ENCODE measurements around the gene PRPF8.

PRPF8 gene

GRCh38 chr17:1684378-1685189 is at the start of gene PRPF8:
Gene PRPF8 (minus strand): TSS chr17:1684867. CDS start chr17:1684571, 296 bp downstream.
- Mint-ChIP-seq H3K27ac (peak within 1 kb of the TSS; percentile 97 to 100), H3K9me3 (no peaks in the 10 kb centered on the region), H3K27me3 (no peaks in the 10 kb centered on the region), H3K4me3 (peak within 1 kb of the TSS; percentile 99 to 100), H3K4me1 (peaks cover 38% of the 10 kb centered on the region)
- peak; percentile 99 for ATAC-seq
- peak; percentile 97 to 99 for DNase-seq

- Mint-ChIP-seq H3K4me1 (peaks cover 33% of the 10 kb centered on the region), H3K4me3 (no peak overlapping the region), H3K27ac (no peak overlapping the region), H3K27me3 (no peaks in the 10 kb centered on the region), H3K9me3 (no peaks in the 10 kb centered on the region)
- ATAC-seq (no peak), DNase-seq (no peak)
Observed at GRCh38 chr17:1733759-1734158, 49.1 kb upstream of the PRPF8 start.

- no peaks in the 10 kb centered on the region for H3K27me3 Mint-ChIP-seq
- H3K9me3 Mint-ChIP-seq: no peaks in the 10 kb centered on the region
- no peak for DNase-seq
- H3K4me1 Mint-ChIP-seq: peaks cover 41% of the 10 kb centered on the region
- H3K27ac Mint-ChIP-seq: no peak overlapping the region
- no peak for ATAC-seq
- H3K4me3 Mint-ChIP-seq: no peak overlapping the region
Observed at GRCh38 chr17:1732833-1733321, 48.2 kb upstream of the PRPF8 start.

GRCh38 chr17:1732241-1732832 is 47.7 kb upstream of the PRPF8 start:
- Mint-ChIP-seq H3K9me3 (no peaks in the 10 kb centered on the region), H3K27me3 (no peaks in the 10 kb centered on the region), H3K27ac (no peak overlapping the region), H3K4me1 (peaks cover 45% of the 10 kb centered on the region), H3K4me3 (no peak overlapping the region)
- DNase-seq (no peak), ATAC-seq (no peak)

- H3K27ac Mint-ChIP-seq: no peak overlapping the region
- no peaks in the 10 kb centered on the region for H3K27me3 Mint-ChIP-seq
- no peak overlapping the region for H3K4me3 Mint-ChIP-seq
- peaks cover 43% of the 10 kb centered on the region for H3K4me1 Mint-ChIP-seq
- DNase-seq (no peak), ATAC-seq (no peak)
- no peaks in the 10 kb centered on the region for H3K9me3 Mint-ChIP-seq
Observed at GRCh38 chr17:1731194-1731506, 46.5 kb upstream of the PRPF8 start.

- Mint-ChIP-seq H3K4me3 (no peak overlapping the region), H3K27ac (peak overlapping the region in 1 of 2 donors; percentile 34), H3K4me1 (peaks cover 43% of the 10 kb centered on the region), H3K27me3 (no peaks in the 10 kb centered on the region), H3K9me3 (no peaks in the 10 kb centered on the region)
- ATAC-seq (peak; percentile 35), DNase-seq (no peak)
Observed at GRCh38 chr17:1730326-1731193, 45.9 kb upstream of the PRPF8 start.

GRCh38 chr17:1729966-1730325 is 45.3 kb upstream of the PRPF8 start:
- Mint-ChIP-seq H3K27me3 (no peaks in the 10 kb centered on the region), H3K4me3 (no peak overlapping the region), H3K9me3 (no peaks in the 10 kb centered on the region), H3K27ac (peak overlapping the region in 1 of 2 donors; percentile 81), H3K4me1 (peaks cover 45% of the 10 kb centered on the region)
- ATAC-seq: no peak
- no peak for DNase-seq

GRCh38 chr17:1727876-1728630 is 43.4 kb upstream of the PRPF8 start:
- DNase-seq: no peak
- Mint-ChIP-seq H3K4me3 (no peak overlapping the region), H3K9me3 (no peaks in the 10 kb centered on the region), H3K27me3 (no peaks in the 10 kb centered on the region), H3K27ac (peak overlapping the region in 1 of 2 donors; percentile 15), H3K4me1 (peaks cover 56% of the 10 kb centered on the region)
- no peak for ATAC-seq

GRCh38 chr17:1727258-1727789 is 42.7 kb upstream of the PRPF8 start:
- no peak for DNase-seq
- Mint-ChIP-seq H3K27me3 (no peaks in the 10 kb centered on the region), H3K4me3 (no peak overlapping the region), H3K9me3 (no peaks in the 10 kb centered on the region), H3K4me1 (peaks cover 63% of the 10 kb centered on the region), H3K27ac (no peak overlapping the region)
- no peak for ATAC-seq

- ATAC-seq (no peak), DNase-seq (no peak)
- peaks cover 68% of the 10 kb centered on the region for H3K4me1 Mint-ChIP-seq
- no peak overlapping the region for H3K27ac Mint-ChIP-seq
- no peaks in the 10 kb centered on the region for H3K27me3 Mint-ChIP-seq
- no peaks in the 10 kb centered on the region for H3K9me3 Mint-ChIP-seq
- H3K4me3 Mint-ChIP-seq: no peak overlapping the region
Observed at GRCh38 chr17:1726626-1727257, 42.1 kb upstream of the PRPF8 start.

GRCh38 chr17:1725642-1726511 is 41.2 kb upstream of the PRPF8 start:
- no peak for ATAC-seq
- Mint-ChIP-seq H3K4me1 (peaks cover 70% of the 10 kb centered on the region), H3K27me3 (no peaks in the 10 kb centered on the region), H3K27ac (peak overlapping the region in 1 of 2 donors; percentile 50), H3K9me3 (no peaks in the 10 kb centered on the region), H3K4me3 (peak overlapping the region; percentile 81)
- DNase-seq: no peak

- H3K4me3 Mint-ChIP-seq: peak overlapping the region; percentile 81
- peak overlapping the region; percentile 7 to 48 for H3K27ac Mint-ChIP-seq
- peak; percentile 69 for ATAC-seq
- no peak for DNase-seq
- H3K9me3 Mint-ChIP-seq: no peaks in the 10 kb centered on the region
- no peaks in the 10 kb centered on the region for H3K27me3 Mint-ChIP-seq
- peaks cover 77% of the 10 kb centered on the region for H3K4me1 Mint-ChIP-seq
Observed at GRCh38 chr17:1724869-1725641, 40.4 kb upstream of the PRPF8 start.

GRCh38 chr17:1724351-1724868 is 39.7 kb upstream of the PRPF8 start, which contains the start of gene WDR81:
Gene WDR81 (plus strand): TSS chr17:1724704. CDS start chr17:1724960, 256 bp downstream.
- peak; percentile 86 for ATAC-seq
- Mint-ChIP-seq H3K4me3 (peak within 1 kb of the TSS; percentile 81), H3K9me3 (no peaks in the 10 kb centered on the region), H3K27me3 (no peaks in the 10 kb centered on the region), H3K27ac (peak within 1 kb of the TSS; percentile 80 to 88), H3K4me1 (peaks cover 71% of the 10 kb centered on the region)
- peak; percentile 84 to 88 for DNase-seq
